A549 treated with dexamethasone at 1 μM for 4 hours (cell line): Measurements from ENCODE around the gene LAMB2. TPM values are rescaled to one million over a fixed set of nuclear protein-coding genes. Genes with fewer than 3 reads are reported as not detected.

Experiments used
- total RNA-seq: library from RNA; stranded (reverse); fragments of 200-300 nt; extraction: Qiagen RNA extraction; gene quantifications from 5 replicates; pipeline ENCODE4 v1.2.3, GENCODE V29; 2022

Gene LAMB2
- 72.0 to 116 TPM (median 99.6 TPM) in 5 replicates for total RNA-seq

GRCh38 chr3:49132437-49133225, at the start of gene LAMB2:
Gene LAMB2 (minus strand): TSS chr3:49133050. CDS start chr3:49132867, 183 bp downstream.

DNA sequence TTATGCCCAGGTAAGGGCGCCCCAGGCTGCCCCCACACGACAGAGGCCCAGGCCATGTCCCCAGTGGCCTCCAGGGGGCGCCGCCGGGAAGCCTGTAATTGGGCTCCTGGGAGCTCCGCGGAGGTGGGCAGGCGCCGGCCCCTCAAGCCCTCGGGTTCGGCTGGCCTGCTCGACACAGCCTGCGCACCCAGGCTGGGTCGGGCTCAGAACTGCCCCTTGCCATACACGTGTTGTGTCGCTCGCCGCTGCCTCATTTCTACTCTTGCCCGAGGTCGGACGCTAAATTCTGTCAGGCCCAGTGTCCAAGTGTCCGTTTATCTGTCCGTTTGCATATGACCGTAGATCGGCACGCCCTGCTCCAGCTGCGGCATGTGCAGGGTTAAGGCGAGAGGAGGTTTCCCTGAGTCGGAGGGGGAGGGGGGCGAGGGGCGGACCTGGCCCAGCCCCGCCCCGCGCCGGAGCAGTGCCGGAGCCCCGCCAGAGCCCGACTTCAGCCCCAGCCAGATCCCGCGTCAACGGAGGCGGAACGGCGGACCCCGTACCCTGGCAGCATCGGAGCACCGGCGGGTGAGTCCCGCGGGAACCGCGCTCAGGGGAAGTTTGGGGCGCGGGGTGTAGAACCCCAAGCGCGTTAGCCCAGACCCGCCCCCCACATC, 38.4 kb upstream of the LAMB2 start, which contains the start of gene KLHDC8B:
TSS of gene KLHDC8B (plus strand) at position 480 of the 656 bp plus-strand sequence. CDS start 1,172 bp downstream, outside the sequence.

DNA sequence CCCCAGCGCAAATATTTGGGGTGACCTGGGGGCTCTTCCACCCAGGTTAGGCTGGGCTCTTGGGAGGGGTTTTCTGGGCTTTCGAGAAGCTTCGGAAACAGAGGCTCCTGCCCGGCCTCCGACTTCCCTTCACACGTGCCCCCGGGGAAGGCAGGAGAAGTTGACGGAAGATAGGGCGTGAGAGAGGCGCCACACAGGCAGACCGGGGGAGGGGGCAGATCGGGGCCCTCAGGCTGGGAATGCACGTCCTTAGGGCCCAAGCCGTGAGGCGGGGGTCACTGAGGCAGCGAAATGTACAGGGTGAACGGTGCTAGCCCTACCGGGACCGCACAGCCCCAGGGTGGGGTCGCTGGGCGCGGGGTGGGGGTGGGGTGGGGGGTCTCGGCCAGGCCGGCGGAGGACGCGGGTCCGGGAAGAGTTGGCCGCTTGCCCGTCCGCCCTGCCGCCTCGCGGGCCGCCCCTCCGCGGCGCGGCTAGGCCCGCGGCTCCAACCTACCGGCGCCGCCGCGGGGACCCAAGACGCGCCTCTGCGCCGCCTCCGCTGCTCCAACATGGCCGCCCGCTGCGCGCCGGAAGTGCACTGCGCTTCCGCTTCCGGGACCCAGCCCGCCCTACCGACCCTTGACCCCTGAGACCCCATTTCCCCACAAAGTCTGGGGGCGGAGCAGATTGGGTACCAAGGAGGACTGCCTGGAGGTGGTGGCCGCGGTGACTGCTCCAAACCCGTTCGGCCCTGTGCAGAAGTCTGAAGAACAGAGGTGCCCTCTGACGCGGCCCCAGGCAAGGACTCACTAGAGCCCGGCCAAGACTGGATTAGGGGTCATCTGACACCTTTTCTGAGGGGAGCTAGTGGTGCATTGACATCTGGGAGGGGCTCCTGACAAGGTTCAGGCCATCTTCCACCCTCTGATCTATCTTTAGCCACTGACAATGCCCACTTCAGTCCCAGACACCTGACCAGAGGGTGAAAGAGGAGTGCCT, 33.2 kb upstream of the LAMB2 start, which contains the start of gene CCDC71:
TSS of gene CCDC71 (minus strand) at position 561 of the 981 bp plus-strand sequence. CDS start 2,123 bp downstream, outside the sequence.

GRCh38 chr3:49120438-49121131, 12.3 kb downstream of the LAMB2 start, which contains the start of gene USP19:
Gene USP19 (minus strand): TSS chr3:49120823. CDS start chr3:49119145, 1,678 bp downstream.

DNA sequence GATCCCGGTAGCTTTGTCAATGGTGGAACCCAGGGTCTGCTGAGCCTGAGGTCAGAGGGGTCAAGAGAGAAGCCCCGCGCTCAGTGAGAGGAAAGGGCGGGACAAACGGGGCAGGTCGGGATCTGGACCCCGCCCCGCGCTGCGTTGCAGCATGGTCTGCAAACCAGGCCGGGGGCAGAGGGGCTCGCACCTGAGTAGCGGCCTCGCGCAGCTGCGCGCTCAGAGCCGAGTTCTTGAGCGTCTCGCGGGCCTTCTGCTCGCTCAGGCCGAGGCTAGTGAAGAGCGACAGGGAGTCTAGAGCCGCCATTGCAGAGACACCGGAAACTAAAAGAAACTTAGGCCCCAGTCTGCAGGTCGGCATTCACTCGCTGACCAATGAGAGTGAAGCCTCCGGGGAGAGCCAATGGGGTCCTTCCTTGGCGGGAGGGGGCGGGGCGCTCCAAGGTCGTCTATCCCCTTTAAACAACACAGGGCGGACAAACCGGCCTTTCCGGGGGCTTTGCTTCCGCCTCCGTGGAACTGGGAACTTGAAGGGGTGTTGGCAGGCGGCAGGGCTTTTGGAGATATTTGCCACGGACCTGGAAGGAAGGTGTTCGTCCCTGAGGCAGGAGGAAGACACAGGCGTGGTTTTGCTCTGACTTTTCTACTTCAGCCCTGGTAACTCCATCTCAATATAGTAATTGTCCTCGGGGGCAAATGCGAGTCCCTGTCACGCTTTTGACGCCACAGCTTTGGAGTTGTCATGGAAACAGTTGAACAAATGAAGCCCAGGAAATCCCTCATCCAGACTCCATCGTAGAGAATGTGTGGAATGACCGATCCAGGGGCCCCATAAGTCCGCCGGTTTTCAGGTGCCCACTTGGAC, 28.2 kb downstream of the LAMB2 start, which contains the start of gene QARS1:
TSS of gene QARS1 (minus strand) at position 331 of the 865 bp plus-strand sequence. CDS start at position 307, 24 bp downstream.

DNA sequence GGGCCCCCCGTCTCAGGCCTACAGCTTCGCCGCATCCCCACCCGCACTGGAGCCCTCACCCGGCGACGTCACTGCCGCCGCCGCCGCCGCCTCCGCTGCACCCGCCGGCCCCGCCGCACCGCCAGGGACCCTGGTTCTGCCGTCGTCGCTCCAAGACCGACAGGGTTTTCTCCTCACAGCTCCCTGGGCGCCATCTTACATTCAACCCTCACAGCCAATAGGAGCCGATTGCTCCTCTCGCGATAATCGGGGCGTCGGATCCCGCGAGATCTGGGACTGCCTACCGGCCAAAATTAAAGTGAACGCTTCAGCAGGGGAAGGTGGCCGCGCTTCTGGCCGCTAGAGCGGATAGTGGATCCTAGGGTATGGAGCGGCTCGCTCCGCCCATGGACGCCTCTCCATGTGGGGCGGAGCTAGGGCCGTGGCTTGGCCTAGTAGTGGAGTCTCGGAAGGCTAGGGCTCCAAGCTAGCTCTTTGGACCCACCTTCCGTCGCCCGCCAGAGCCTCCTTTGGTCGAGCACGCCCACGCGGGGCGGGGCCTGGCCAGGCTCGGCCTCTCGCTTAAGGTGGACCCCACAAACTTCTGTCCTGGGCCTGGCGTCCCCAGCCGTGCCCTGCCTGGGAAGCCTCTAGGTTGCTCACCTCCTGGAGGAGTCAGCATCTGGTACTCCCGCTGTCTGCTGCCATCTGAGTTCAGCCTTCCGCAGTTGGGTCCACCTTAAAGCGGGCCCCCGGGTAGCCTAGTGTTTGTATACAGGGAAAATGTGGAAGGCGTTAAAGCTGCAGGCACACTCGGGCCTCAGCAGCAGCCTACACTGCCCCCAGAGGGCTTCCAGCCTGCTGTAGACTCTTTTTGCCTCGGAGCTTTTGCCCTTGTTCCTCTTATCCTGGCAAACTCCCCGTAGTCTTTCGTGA, 38.7 kb downstream of the LAMB2 start, which contains the start of gene QRICH1:
TSS of gene QRICH1 (minus strand) at position 219 of the 915 bp plus-strand sequence. CDS start 17,054 bp downstream, outside the sequence.

Other genes with a start within 250 kb of the LAMB2 start
- 11.4 to 12.2 TPM (median 11.5 TPM) in 5 replicates for gene SLC25A20, start 234.2 kb downstream of the LAMB2 start, total RNA-seq
- gene ARIH2, start 214.2 kb downstream of the LAMB2 start, total RNA-seq = 56.6 to 60.5 TPM (median 59.6 TPM) in 5 replicates
- 11.2 to 16.0 TPM (median 15.4 TPM) in 5 replicates for gene P4HTM, start 142.8 kb downstream of the LAMB2 start, total RNA-seq
- 48.7 to 80.3 TPM (median 70.5 TPM) in 5 replicates for gene WDR6, start 125.7 kb downstream of the LAMB2 start, total RNA-seq
- gene DALRD3, start 114.5 kb downstream of the LAMB2 start, total RNA-seq = 16.8 to 24.1 TPM (median 23.1 TPM) in 5 replicates
- gene NDUFAF3, start 110.9 kb downstream of the LAMB2 start, total RNA-seq = 59.7 to 82.8 TPM (median 79.4 TPM) in 5 replicates
- 162 to 178 TPM (median 171 TPM) in 5 replicates for gene IMPDH2, start 103.7 kb downstream of the LAMB2 start, total RNA-seq
- 34.0 to 45.6 TPM (median 41.5 TPM) in 5 replicates for gene QRICH1, start 39.0 kb downstream of the LAMB2 start, total RNA-seq
- 126 to 160 TPM (median 152 TPM) in 5 replicates for gene QARS1, start 28.3 kb downstream of the LAMB2 start, total RNA-seq
- gene USP19, start 12.2 kb downstream of the LAMB2 start, total RNA-seq = 14.9 to 22.9 TPM (median 22.0 TPM) in 5 replicates
- 11.1 to 15.1 TPM (median 13.7 TPM) in 5 replicates for gene CCDC71, start 33.3 kb upstream of the LAMB2 start, total RNA-seq
- gene KLHDC8B, start 38.5 kb upstream of the LAMB2 start, total RNA-seq = 4.2 to 6.0 TPM (median 5.0 TPM) in 5 replicates
- gene C3orf62, start 144.2 kb upstream of the LAMB2 start, total RNA-seq = 1.8 to 2.5 TPM (median 1.9 TPM) in 5 replicates
- gene USP4, start 207.0 kb upstream of the LAMB2 start, total RNA-seq = 13.3 to 16.3 TPM (median 15.7 TPM) in 5 replicates
- 236 to 275 TPM (median 269 TPM) in 5 replicates for gene GPX1, start 225.3 kb upstream of the LAMB2 start, total RNA-seq